SK-N-SH (cell line): ENCODE data around the gene SIPA1. TPM values are rescaled to one million over a fixed set of nuclear protein-coding genes. Genes with fewer than 3 reads are reported as not detected.

Experiments
- CTCF ChIA-PET: fragments of 300-600, 350-600 bp; formaldehyde crosslinking; extraction: SDS; loops from one replicate; lab custom pipeline; 2021; lab: Yijun Ruan, JAX
- POLR2A ChIA-PET: fragments of 350-600 bp; sonication (Branson Sonifier 250); formaldehyde crosslinking; extraction: SDS; loops from one replicate; lab custom pipeline; 2020; ENCODE audit warnings: antibody characterized with exemption, inconsistent platforms; lab: Yijun Ruan, JAX
- DNase-seq: peaks from one replicate; pipeline ENCODE4 v3.0.0; 2012
- H2AFZ ChIP-seq: fragments of 200-600 bp; sonication (generic); 2 replicates; pipeline ENCODE4 v1.8.1; 2016; ENCODE audit warnings: antibody characterized with exemption, mild to moderate bottlenecking, low read depth
- H3F3A ChIP-seq: fragments of 200-600 bp; sonication (generic); replicated peaks from 2 replicates; pipeline ENCODE3; 2016; ENCODE audit warnings: antibody characterized with exemption, mild to moderate bottlenecking; ENCODE audit not compliant: insufficient read depth
- H3K27ac ChIP-seq, 2 experiments: fragments of 200-500 bp in 1 of 2; fragments of 200-600 bp in 1 of 2; sonication (Bioruptor generic) in 1 of 2; sonication (generic), shearing (Covaris generic) in 1 of 2; 2 replicates each; pipeline versions ENCODE4 v1.5.1 to v1.6.1; 2014 to 2016; ENCODE audit warnings: low read depth in 2 of 2, inconsistent platforms in 1 of 2, low read length in 1 of 2, mild to moderate bottlenecking in 1 of 2, mixed read lengths in 1 of 2
- H3K27me3 ChIP-seq: fragments of 200-600 bp; sonication (generic), shearing (Covaris generic); 2 replicates; pipeline ENCODE4 v1.6.1; 2016; ENCODE audit warnings: mixed run types; ENCODE audit not compliant: insufficient read depth
- H3K36me3 ChIP-seq, 2 experiments: fragments of 200-500 bp in 1 of 2; fragments of 200-600 bp in 1 of 2; sonication (Bioruptor generic) in 1 of 2; sonication (generic) in 1 of 2; replicated peaks in 1 of 2; 2 replicates each; pipeline versions ENCODE3 to v1.5.1; 2014 to 2016; ENCODE audit warnings: low read length in 1 of 2, mild to moderate bottlenecking in 1 of 2; ENCODE audit not compliant: insufficient read depth in 2 of 2, control insufficient read depth in 1 of 2
- H3K4me1 ChIP-seq, 2 experiments: fragments of 200-500 bp in 1 of 2; fragments of 200-600 bp in 1 of 2; sonication (Bioruptor generic) in 1 of 2; sonication (generic), shearing (Covaris generic) in 1 of 2; 2 replicates each; pipeline versions ENCODE4 v1.5.1 to v1.6.1; 2014 to 2016; ENCODE audit warnings: low read depth in 1 of 2, low read length in 1 of 2, mixed run types in 1 of 2; ENCODE audit not compliant: insufficient read depth in 2 of 2, control insufficient read depth in 1 of 2
- H3K4me2 ChIP-seq: fragments of 200-600 bp; sonication (generic), shearing (Covaris generic); 2 replicates; pipeline ENCODE4 v1.6.1; 2017; ENCODE audit warnings: mixed run types
- H3K4me3 ChIP-seq, 2 experiments: fragments of 200-500 bp in 1 of 2; fragments of 200-600 bp in 1 of 2; sonication (Bioruptor generic) in 1 of 2; sonication (generic), shearing (Covaris generic) in 1 of 2; 2 replicates each; pipeline versions ENCODE4 v1.5.1 to v1.8.1; 2014 to 2016; ENCODE audit warnings: low read depth in 2 of 2, inconsistent platforms in 1 of 2, low read length in 1 of 2, mild to moderate bottlenecking in 1 of 2, mixed read lengths in 1 of 2, moderate library complexity in 1 of 2
- H3K79me2 ChIP-seq: fragments of 200-600 bp; sonication (generic); 2 replicates; pipeline ENCODE4 v1.8.1; 2017; ENCODE audit warnings: mild to moderate bottlenecking; ENCODE audit not compliant: insufficient read depth
- H3K9ac ChIP-seq: fragments of 200-600 bp; sonication (generic); 2 replicates; pipeline ENCODE4 v1.6.1; 2017; ENCODE audit warnings: mixed run types
- H3K9me2 ChIP-seq: fragments of 200-600 bp; sonication (generic); 2 replicates; pipeline ENCODE4 v1.6.1; 2017; ENCODE audit warnings: mixed run types
- H3K9me3 ChIP-seq: fragments of 200-600 bp; sonication (generic); 2 replicates; pipeline ENCODE4 v1.6.1; 2017; ENCODE audit warnings: mixed run types, mild to moderate bottlenecking, moderate library complexity
- H4K20me1 ChIP-seq: fragments of 200-600 bp; sonication (generic); 2 replicates; pipeline ENCODE4 v1.6.1; 2017; ENCODE audit warnings: mild to moderate bottlenecking, mixed run types; ENCODE audit not compliant: insufficient read depth
- CHD2 ChIP-seq: fragments of 150-350 bp; IDR thresholded peaks from 2 replicates; pipeline ENCODE4 v1.6.1; 2018; ENCODE audit warnings: low read length; ENCODE audit not compliant: partially characterized antibody
- ELF1 ChIP-seq: IDR thresholded peaks from 2 replicates; pipeline ENCODE4 v1.4.0; 2012
- FOSL2 ChIP-seq: IDR thresholded peaks from 2 replicates; pipeline ENCODE4 v1.4.0; 2012; ENCODE audit warnings: low read depth, mild to moderate bottlenecking, moderate library complexity, borderline replicate concordance
- FOXJ3 ChIP-seq: sonication (generic); formaldehyde crosslinking; IDR thresholded peaks from 2 replicates; pipeline ENCODE4 v1.5.1; 2020; ENCODE audit warnings: mild to moderate bottlenecking, missing genetic modification reagents
- FOXM1 ChIP-seq: IDR thresholded peaks from 2 replicates; pipeline ENCODE4 v1.4.0; 2012; ENCODE audit warnings: low read depth, mild to moderate bottlenecking
- GABPA ChIP-seq: IDR thresholded peaks from 2 replicates; pipeline ENCODE4 v1.4.0; 2012; ENCODE audit warnings: low read depth, mild to moderate bottlenecking
- GATA2 ChIP-seq: sonication (generic); formaldehyde crosslinking; IDR thresholded peaks from 2 replicates; pipeline ENCODE4 v1.5.0; 2020; ENCODE audit warnings: mild to moderate bottlenecking, missing genetic modification reagents
- JUND ChIP-seq: IDR thresholded peaks from 2 replicates; pipeline ENCODE4 v1.4.0; 2012
- MEF2A ChIP-seq: IDR thresholded peaks from 2 replicates; pipeline ENCODE4 v1.4.0; 2012; ENCODE audit warnings: low read depth, borderline replicate concordance
- MXI1 ChIP-seq: IDR thresholded peaks from 2 replicates; pipeline ENCODE4 v1.6.1; 2012; ENCODE audit warnings: mild to moderate bottlenecking, low read depth, low read length, improper control_type of control experiment
- NFIC ChIP-seq: IDR thresholded peaks from 2 replicates; pipeline ENCODE4 v1.4.0; 2012; ENCODE audit warnings: borderline replicate concordance
- NRF1 ChIP-seq: IDR thresholded peaks from 2 replicates; pipeline ENCODE4 v1.6.1; 2012; ENCODE audit warnings: low read depth, mild to moderate bottlenecking, low read length
- POLR2AphosphoS5 ChIP-seq: IDR thresholded peaks from 2 replicates; pipeline ENCODE4 v1.6.1; 2012; ENCODE audit warnings: low read depth, low read length
- RAD21 ChIP-seq: IDR thresholded peaks from 2 replicates; pipeline ENCODE4 v1.6.1; 2012; ENCODE audit warnings: mild to moderate bottlenecking, low read length
- RCOR1 ChIP-seq: fragments of 150-350 bp; IDR thresholded peaks from 2 replicates; pipeline ENCODE4 v1.6.1; 2017; ENCODE audit warnings: antibody characterized with exemption, low read length
- RXRA ChIP-seq: IDR thresholded peaks from 2 replicates; pipeline ENCODE4 v1.4.0; 2012; ENCODE audit warnings: low read depth, mild to moderate bottlenecking, borderline replicate concordance
- TAF1 ChIP-seq: IDR thresholded peaks from 2 replicates; pipeline ENCODE4 v1.6.1; 2012; ENCODE audit warnings: low read depth, mild to moderate bottlenecking, low read length, moderate library complexity, borderline replicate concordance
- TCF12 ChIP-seq: IDR thresholded peaks from 2 replicates; pipeline ENCODE4 v1.4.0; 2012
- TEAD4 ChIP-seq: IDR thresholded peaks from 2 replicates; pipeline ENCODE4 v1.4.0; 2012; ENCODE audit warnings: mild to moderate bottlenecking, borderline replicate concordance; ENCODE audit not compliant: insufficient read depth
- YY1 ChIP-seq: IDR thresholded peaks from 2 replicates; pipeline ENCODE4 v1.4.0; 2012; ENCODE audit warnings: low read depth, mild to moderate bottlenecking
- WGBS: methylation state at CpG from one replicate; pipeline ENCODE4 v1.1.6; 2017; ENCODE audit warnings: low lambda C conversion rate; 5-methylcytosine and 5-hydroxymethylcytosine counted together
- polyA plus RNA-seq, 3 experiments: library from polyadenylated mRNA; depleted of rRNA; stranded (reverse); fragments of >200 nt; gene quantifications; 2 replicates each; pipeline ENCODE4 v1.2.3, GENCODE V29; 2012
- TF ChIP-seq, protein P1 (sequence below): fragments of 150-350 bp; IDR thresholded peaks from 2 replicates; pipeline ENCODE4 v1.6.1; 2016; ENCODE audit warnings: mild to moderate bottlenecking, low read depth, low read length
- TF ChIP-seq, protein P2 (sequence below): IDR thresholded peaks from 2 replicates; pipeline ENCODE4 v1.4.0; 2012; ENCODE audit warnings: low read depth, borderline replicate concordance
- TF ChIP-seq, protein P3 (sequence below): IDR thresholded peaks from 2 replicates; pipeline ENCODE4 v1.4.0; 2012; ENCODE audit warnings: low read depth, borderline replicate concordance

SIPA1 gene
- polyA plus RNA-seq, 1 of the 3 experiments (the other 2 are of a cell fraction), result 18.7 TPM

DNA sequence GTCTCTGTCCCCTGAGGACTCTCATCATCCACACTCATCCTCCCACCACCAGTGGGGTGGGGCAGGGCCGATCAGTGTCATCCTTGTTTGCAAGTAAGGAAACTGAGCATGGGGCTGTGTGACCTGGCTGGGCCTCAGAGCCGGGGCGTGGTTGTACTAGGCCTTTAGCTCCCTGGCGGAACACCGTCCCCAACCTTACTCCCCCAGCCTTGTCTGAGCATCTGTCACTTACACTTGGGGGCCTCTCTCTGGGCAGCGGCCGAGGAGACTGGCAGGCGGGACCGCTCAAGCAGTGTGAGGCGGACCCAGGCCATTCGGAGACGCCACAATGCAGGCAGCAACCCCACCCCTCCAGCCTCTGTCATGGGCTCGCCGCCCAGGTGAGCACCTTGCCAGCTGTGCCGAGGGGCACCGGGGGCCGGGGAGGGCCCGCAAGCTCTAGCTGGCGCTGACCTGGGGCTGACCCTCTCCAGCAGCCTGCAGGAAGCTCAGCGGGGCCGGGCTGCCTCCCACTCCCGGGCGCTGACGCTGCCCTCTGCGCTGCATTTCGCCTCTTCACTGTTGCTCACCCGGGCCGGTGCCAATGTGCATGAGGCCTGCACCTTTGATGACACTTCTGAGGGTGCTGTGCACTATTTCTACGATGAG, 18.5 kb upstream of the SIPA1 start:
- WGBS, result 97% methylated on average over 20 of the region's 29 CpGs
- peaks cover 12 to 70% of the 10 kb centered on the region in 2 experiments for H3K36me3 ChIP-seq
- no peak overlapping the region for H2AFZ ChIP-seq
- peaks cover 0 to 13% of the 10 kb centered on the region in 2 experiments; a peak in 1 of 4 replicates for H3K4me1 ChIP-seq
- H3K9me3 ChIP-seq, result no peaks in the 10 kb centered on the region
- no peak overlapping the region for H3K4me2 ChIP-seq
- no peak overlapping the region for H3K9ac ChIP-seq
- peaks cover 4% of the 10 kb centered on the region for H3F3A ChIP-seq
- H3K79me2 ChIP-seq, result peaks cover 61% of the 10 kb centered on the region
- ChIA-PET CTCF (interaction anchor here (4.9 kb wide), 1 partner anchor 17 kb away, joined by 18 read pairs; the partner anchor contains the start of gene SIPA1), POLR2A (no interaction called here)
- H3K4me3 ChIP-seq, result no peak overlapping the region
- no peak for DNase-seq
- TF ChIP-seq TAF1 (no peak), RCOR1 (no peak), RAD21 (no peak), TCF12 (no peak), GABPA (no peak), TEAD4 (no peak), NRF1 (no peak), POLR2AphosphoS5 (no peak), MXI1 (no peak), JUND (no peak), FOXM1 (no peak), MEF2A (no peak)
- TF ChIP-seq, protein P1, sequence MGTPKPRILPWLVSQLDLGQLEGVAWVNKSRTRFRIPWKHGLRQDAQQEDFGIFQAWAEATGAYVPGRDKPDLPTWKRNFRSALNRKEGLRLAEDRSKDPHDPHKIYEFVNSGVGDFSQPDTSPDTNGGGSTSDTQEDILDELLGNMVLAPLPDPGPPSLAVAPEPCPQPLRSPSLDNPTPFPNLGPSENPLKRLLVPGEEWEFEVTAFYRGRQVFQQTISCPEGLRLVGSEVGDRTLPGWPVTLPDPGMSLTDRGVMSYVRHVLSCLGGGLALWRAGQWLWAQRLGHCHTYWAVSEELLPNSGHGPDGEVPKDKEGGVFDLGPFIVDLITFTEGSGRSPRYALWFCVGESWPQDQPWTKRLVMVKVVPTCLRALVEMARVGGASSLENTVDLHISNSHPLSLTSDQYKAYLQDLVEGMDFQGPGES, result no peak
- peaks cover 23% of the 10 kb centered on the region for H4K20me1 ChIP-seq
- no peaks in the 10 kb centered on the region for H3K27me3 ChIP-seq
- no peaks in the 10 kb centered on the region for H3K9me2 ChIP-seq
- H3K27ac ChIP-seq, result no peak overlapping the region

- TF ChIP-seq FOSL2 (no peak), FOXM1 (no peak), CHD2 (no peak), TEAD4 (no peak), GATA2 (CRISPR knock-in tag) (no peak), JUND (no peak), MXI1 (no peak), FOXJ3 (CRISPR knock-in tag) (no peak), ELF1 (no peak), MEF2A (no peak), YY1 (no peak), TAF1 (no peak), GABPA (no peak), TCF12 (no peak), NFIC (no peak), RXRA (no peak)
- TF ChIP-seq, protein P2, sequence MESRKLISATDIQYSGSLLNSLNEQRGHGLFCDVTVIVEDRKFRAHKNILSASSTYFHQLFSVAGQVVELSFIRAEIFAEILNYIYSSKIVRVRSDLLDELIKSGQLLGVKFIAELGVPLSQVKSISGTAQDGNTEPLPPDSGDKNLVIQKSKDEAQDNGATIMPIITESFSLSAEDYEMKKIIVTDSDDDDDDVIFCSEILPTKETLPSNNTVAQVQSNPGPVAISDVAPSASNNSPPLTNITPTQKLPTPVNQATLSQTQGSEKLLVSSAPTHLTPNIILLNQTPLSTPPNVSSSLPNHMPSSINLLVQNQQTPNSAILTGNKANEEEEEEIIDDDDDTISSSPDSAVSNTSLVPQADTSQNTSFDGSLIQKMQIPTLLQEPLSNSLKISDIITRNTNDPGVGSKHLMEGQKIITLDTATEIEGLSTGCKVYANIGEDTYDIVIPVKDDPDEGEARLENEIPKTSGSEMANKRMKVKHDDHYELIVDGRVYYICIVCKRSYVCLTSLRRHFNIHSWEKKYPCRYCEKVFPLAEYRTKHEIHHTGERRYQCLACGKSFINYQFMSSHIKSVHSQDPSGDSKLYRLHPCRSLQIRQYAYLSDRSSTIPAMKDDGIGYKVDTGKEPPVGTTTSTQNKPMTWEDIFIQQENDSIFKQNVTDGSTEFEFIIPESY, result no peak
- TF ChIP-seq, protein P1, result no peak
- TF ChIP-seq, protein P3, sequence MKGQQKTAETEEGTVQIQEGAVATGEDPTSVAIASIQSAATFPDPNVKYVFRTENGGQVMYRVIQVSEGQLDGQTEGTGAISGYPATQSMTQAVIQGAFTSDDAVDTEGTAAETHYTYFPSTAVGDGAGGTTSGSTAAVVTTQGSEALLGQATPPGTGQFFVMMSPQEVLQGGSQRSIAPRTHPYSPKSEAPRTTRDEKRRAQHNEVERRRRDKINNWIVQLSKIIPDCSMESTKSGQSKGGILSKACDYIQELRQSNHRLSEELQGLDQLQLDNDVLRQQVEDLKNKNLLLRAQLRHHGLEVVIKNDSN, result no peak
- H3K4me3 ChIP-seq, result no peak overlapping the region
- H3K9ac ChIP-seq, result no peak overlapping the region
- H2AFZ ChIP-seq, result no peak overlapping the region
- no peak for DNase-seq
- H3K9me2 ChIP-seq, result no peaks in the 10 kb centered on the region
- peaks cover 4% of the 10 kb centered on the region for H3F3A ChIP-seq
- ChIA-PET CTCF (interaction anchor here (1.0 to 4.9 kb wide), 2 partner anchors 16 to 28 kb away, joined by 3 to 18 read pairs; partner anchors contain the start of gene SIPA1), POLR2A (no interaction called here)
- H3K9me3 ChIP-seq, result no peaks in the 10 kb centered on the region
- no peak overlapping the region for H3K4me2 ChIP-seq
- peaks cover 23% of the 10 kb centered on the region for H4K20me1 ChIP-seq
- peaks cover 16 to 79% of the 10 kb centered on the region in 2 experiments for H3K36me3 ChIP-seq
- H3K27ac ChIP-seq, result no peak overlapping the region
- 91% methylated on average over 7 of the region's 19 CpGs for WGBS
- no peaks in the 10 kb centered on the region for H3K27me3 ChIP-seq
- peaks cover 0 to 13% of the 10 kb centered on the region in 2 experiments; a peak in 1 of 4 replicates for H3K4me1 ChIP-seq
- H3K79me2 ChIP-seq, result peaks cover 55% of the 10 kb centered on the region
Observed at GRCh38 chr11:65620666-65621065, 17.2 kb upstream of the SIPA1 start.
